Measurements from ENCODE around the gene ACTR3C. TPM values are rescaled to one million over a fixed set of nuclear protein-coding genes. Genes with fewer than 3 reads are reported as not detected.
A peak's percentile ranks its signal among the peaks of the same experiment; 100 is the strongest.
"Not testable (repeated sequence)": the region's sequence is repeated elsewhere in the genome, so short reads cannot be mapped to it uniquely, and the experiment has no call there.

Gene ACTR3C
- total and polyA plus RNA-seq, 8 donors = 2.3 to 68.7 (median 9.7) TPM

GRCh38 chr7:150321788-150322113 lies 1.6 kb downstream of the ACTR3C start:
- intact Hi-C loops (cut with DNase I; ENCODE audit: low total_unique reads) = no loop called here
- peak overlapping the region in 2 of 5 donors; percentile 86 to 94 for H3K27ac ChIP-seq
- 94 to 100% (median 98%) methylated on average over 3 of the region's 3 CpGs for WGBS, 5 donors

GRCh38 chr7:150317748-150318444 lies 5.4 kb downstream of the ACTR3C start:
- no peak overlapping the region for H3K4me3 ChIP-seq
- H3K36me3 ChIP-seq = no peaks in the 10 kb centered on the region
- peaks cover 12 to 30% (median 14%) of the 10 kb centered on the region in 4 donors for H3K4me1 ChIP-seq
- H3K27me3 ChIP-seq = no peaks in the 10 kb centered on the region
- 67 to 76% (median 71%) methylated on average over 7 of the region's 7 CpGs for WGBS, 5 donors
- intact Hi-C loops (cut with DNase I; ENCODE audit: low total_unique reads) = no loop called here
- H3K27ac ChIP-seq = no peak overlapping the region
- TF ChIP-seq POLR2A (IDR thresholded peaks at IDR 0.05) (no peak), EP300 (IDR thresholded peaks at IDR 0.05) (no peak), POLR2AphosphoS5 (IDR thresholded peaks at IDR 0.05) (no peak), CTCF (IDR thresholded peaks at IDR 0.05) (no peak)
- H3K9me3 ChIP-seq = no peaks in the 10 kb centered on the region
- DNase-seq = no peak

More at GRCh38 chr7:150321788-150322113, 1.6 kb downstream of the ACTR3C start:
- Histone ChIP-seq H3K4me3 (peak overlapping the region in 1 of 4 donors; percentile 67), H3K36me3 (peaks cover 0 to 13% (median 11%) of the 10 kb centered on the region in 4 donors), H3K4me1 (peaks cover 26 to 46% (median 34%) of the 10 kb centered on the region in 4 donors), H3K9me3 (no peaks in the 10 kb centered on the region), H3K27me3 (no peaks in the 10 kb centered on the region)
- TF ChIP-seq EP300 (IDR thresholded peaks at IDR 0.05) (no peak), CTCF (IDR thresholded peaks at IDR 0.05) (no peak), POLR2AphosphoS5 (IDR thresholded peaks at IDR 0.05) (no peak), POLR2A (IDR thresholded peaks at IDR 0.05) (no peak)
- DNase-seq = no peak

GRCh38 chr7:150316987-150317386 lies 6.4 kb downstream of the ACTR3C start:
- H3K27ac ChIP-seq; intact Hi-C loops (cut with DNase I; ENCODE audit: low total_unique reads); H3K9me3 ChIP-seq; H3K36me3 ChIP-seq; H3K27me3 ChIP-seq; H3K4me3 ChIP-seq; DNase-seq: not testable (repeated sequence)
- 74 to 89% (median 83%) methylated on average over 6 of the region's 6 CpGs for WGBS, 5 donors
- peaks cover 3 to 23% (median 7%) of the 10 kb centered on the region in 4 donors for H3K4me1 ChIP-seq

GRCh38 chr7:150314639-150315239 lies 8.6 kb downstream of the ACTR3C start:
- Histone ChIP-seq H3K27ac (no peak overlapping the region), H3K27me3 (no peaks in the 10 kb centered on the region), H3K4me3 (no peak overlapping the region), H3K9me3 (no peaks in the 10 kb centered on the region), H3K4me1 (peaks cover 0 to 13% (median 2%) of the 10 kb centered on the region in 4 donors), H3K36me3 (no peaks in the 10 kb centered on the region)
- no peak for TF ChIP-seq EP300 (IDR thresholded peaks at IDR 0.05)
- intact Hi-C loops (cut with DNase I; ENCODE audit: low total_unique reads) = no loop called here
- DNase-seq = no peak
- 90 to 98% (median 97%) methylated on average over 5 of the region's 5 CpGs for WGBS, 5 donors

GRCh38 chr7:150313870-150314269 lies 9.5 kb downstream of the ACTR3C start:
- no peaks in the 10 kb centered on the region for H3K27me3 ChIP-seq
- H3K9me3 ChIP-seq = no peaks in the 10 kb centered on the region
- no peak overlapping the region for H3K4me3 ChIP-seq
- no peaks in the 10 kb centered on the region for H3K36me3 ChIP-seq
- intact Hi-C loops (cut with DNase I; ENCODE audit: low total_unique reads) = no loop called here
- H3K4me1 ChIP-seq = peaks cover 0 to 13% (median 2%) of the 10 kb centered on the region in 4 donors
- H3K27ac ChIP-seq = no peak overlapping the region
- DNase-seq = no peak
- no peak for TF ChIP-seq CTCF (IDR thresholded peaks at IDR 0.05)
- TF ChIP-seq POLR2AphosphoS5 (IDR thresholded peaks at IDR 0.05) = no peak
- WGBS, 5 donors = 90 to 95% (median 94%) methylated on average over 6 of the region's 6 CpGs

Measured in stomach (tissue), 9 donors.